ENCODE results near the gene P2RY14.
A peak's percentile ranks its signal among the peaks of the same experiment; 100 is the strongest.
"Not testable (repeated sequence)": the region's sequence is repeated elsewhere in the genome, so short reads cannot be mapped to it uniquely, and the experiment has no call there.

The P2RY14 gene

DNA sequence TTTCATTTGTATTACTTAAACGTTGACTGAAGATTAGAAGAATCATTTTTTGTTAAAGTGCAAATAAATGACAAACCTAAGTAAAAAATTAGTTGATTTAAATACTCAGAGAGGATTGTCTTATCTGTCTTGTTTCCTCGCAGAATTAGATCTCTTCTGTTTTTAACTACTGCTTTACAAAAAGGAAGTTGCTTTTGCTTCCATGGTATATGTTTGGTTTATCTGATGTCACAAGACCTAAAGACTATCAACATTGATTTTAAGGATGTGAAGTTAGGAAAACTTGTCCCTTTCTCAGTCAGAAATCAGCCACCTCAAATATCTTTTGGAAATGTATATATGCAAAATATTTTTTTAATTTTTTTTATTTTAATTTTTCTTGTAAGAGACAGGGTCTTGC lies 104.0 kb downstream of the P2RY14 start:
- Histone ChIP-seq H3K27me3 (replicated peaks; ENCODE audit: control insufficient read depth, insufficient read depth, low read length) (no peaks in the 10 kb centered on the region), H3K36me3 (ENCODE audit: control insufficient read depth, insufficient read depth, low read length, severe bottlenecking) (no peaks in the 10 kb centered on the region), H3K9ac (ENCODE audit: low read length) (no peak overlapping the region), H3K4me1 (ENCODE audit: control insufficient read depth, insufficient read depth, low read length) (no peaks in the 10 kb centered on the region), H3K9me3 (ENCODE audit: control insufficient read depth, low read length) (no peaks in the 10 kb centered on the region), H3K4me3 (ENCODE audit: low read length) (no peak overlapping the region)
- DNase-seq (ENCODE audit: low read depth), result no peak

DNA sequence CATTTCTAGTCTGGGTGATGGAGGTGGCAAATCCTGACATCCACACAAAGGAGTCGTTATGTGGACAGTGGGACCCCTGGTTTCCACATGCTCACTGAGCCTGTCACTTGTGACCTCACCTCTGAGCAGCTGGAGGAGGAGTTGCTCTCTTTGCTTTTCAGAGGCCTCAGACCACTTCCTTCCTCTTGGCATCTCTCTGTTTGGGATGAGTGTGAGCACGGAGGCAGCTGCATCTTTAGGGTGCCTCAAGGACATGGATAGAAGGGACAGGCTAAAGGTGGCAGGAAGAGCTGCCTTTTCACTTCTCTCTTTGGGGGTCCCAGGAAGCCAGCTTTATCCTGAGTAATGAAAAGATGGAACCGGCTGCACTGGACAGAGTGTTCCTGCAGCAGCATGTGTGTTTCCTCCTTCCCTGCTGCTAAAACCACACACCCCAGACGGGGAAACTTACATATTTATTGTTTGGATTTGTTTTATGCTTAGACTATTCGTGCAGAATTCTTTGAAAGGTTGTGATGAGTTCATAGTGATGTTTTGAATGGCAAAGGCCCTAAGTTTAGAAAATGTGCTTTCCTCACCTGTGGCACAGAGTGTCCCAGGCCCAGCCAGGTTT lies 107.1 kb downstream of the P2RY14 start:
- H3K27me3 ChIP-seq (replicated peaks; ENCODE audit: control insufficient read depth, insufficient read depth, low read length), result no peaks in the 10 kb centered on the region
- H3K4me1 ChIP-seq (ENCODE audit: control insufficient read depth, insufficient read depth, low read length), result no peaks in the 10 kb centered on the region
- H3K36me3 ChIP-seq (ENCODE audit: control insufficient read depth, insufficient read depth, low read length, severe bottlenecking), result no peaks in the 10 kb centered on the region
- H3K9me3 ChIP-seq (ENCODE audit: control insufficient read depth, low read length), result no peaks in the 10 kb centered on the region
- no peak overlapping the region for H3K9ac ChIP-seq (ENCODE audit: low read length)
- no peak overlapping the region for H3K4me3 ChIP-seq (ENCODE audit: low read length)
- DNase-seq (ENCODE audit: low read depth), result no peak

DNA sequence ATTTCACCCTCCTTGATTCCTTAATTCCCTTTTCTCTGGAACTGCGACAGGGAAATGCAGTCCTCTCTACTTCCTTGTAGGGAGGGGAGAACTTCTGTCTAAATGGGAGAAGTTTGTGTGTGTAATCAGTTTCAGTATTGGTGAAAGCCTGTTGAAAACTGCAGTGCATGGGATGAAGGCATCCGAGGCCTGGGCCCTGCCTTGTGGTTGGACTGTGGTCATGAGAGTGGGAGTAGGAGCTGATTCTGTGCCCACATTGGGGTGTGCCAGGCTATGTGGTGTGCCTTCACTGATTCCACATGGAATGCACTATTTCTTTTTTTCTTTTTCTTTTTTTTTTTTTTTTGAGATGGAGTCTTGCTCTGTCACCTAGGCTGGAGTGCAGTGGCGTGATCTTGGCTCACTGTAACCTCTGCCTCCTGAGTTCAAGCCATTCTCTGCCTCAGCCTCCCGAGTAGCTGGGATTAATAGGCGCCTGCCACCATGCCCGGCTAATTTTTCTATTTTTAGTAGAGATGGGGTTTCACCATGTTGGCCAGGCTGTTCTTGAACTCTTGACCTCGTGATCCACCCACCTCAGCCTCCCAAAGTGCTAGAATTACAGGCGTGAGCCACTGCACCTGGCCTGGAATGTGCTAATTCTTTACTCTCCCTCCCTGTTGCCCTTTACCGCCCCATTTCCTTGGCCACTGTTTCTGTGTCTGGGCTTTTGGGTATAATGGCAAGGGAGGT lies 108.2 kb downstream of the P2RY14 start:
- DNase-seq (ENCODE audit: low read depth); H3K4me3 ChIP-seq (ENCODE audit: low read length); H3K27me3 ChIP-seq (replicated peaks; ENCODE audit: control insufficient read depth, insufficient read depth, low read length); H3K9me3 ChIP-seq (ENCODE audit: control insufficient read depth, low read length); H3K36me3 ChIP-seq (ENCODE audit: control insufficient read depth, insufficient read depth, low read length, severe bottlenecking); H3K9ac ChIP-seq (ENCODE audit: low read length); H3K4me1 ChIP-seq (ENCODE audit: control insufficient read depth, insufficient read depth, low read length): not testable (repeated sequence)

DNA sequence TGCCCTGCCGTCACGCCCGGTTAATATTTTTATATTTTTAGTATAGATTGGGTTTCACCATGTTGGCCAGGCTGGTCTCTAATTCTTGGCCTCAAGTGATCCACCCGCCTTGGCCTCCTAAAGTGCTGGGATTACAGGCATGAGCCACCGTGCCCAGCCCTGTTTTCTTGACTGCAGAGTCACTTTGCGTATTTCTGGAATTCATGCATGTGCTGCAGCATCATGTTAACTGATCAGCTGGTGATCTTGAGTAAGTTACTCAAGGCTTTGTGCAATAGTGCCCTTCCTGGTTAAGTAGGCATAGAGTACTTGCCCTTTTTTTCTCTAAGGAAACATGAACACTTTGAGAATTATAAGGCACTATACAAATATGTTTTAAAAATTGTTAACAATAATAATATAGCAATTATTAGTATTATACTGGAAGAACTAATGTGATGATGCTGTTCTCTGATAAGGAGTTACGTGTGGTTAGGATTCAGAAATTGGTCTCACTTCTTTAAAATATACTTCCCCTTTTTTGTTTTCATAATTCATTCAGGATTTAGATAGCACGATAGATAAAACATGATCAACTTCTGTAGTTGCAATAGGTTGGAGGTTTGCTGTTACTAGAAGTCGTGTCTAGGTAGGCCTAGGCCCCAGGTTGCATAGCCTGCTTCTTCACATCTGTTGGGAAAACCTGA lies 108.9 kb downstream of the P2RY14 start:
- H3K27me3 ChIP-seq (replicated peaks; ENCODE audit: control insufficient read depth, insufficient read depth, low read length), result no peaks in the 10 kb centered on the region

DNA sequence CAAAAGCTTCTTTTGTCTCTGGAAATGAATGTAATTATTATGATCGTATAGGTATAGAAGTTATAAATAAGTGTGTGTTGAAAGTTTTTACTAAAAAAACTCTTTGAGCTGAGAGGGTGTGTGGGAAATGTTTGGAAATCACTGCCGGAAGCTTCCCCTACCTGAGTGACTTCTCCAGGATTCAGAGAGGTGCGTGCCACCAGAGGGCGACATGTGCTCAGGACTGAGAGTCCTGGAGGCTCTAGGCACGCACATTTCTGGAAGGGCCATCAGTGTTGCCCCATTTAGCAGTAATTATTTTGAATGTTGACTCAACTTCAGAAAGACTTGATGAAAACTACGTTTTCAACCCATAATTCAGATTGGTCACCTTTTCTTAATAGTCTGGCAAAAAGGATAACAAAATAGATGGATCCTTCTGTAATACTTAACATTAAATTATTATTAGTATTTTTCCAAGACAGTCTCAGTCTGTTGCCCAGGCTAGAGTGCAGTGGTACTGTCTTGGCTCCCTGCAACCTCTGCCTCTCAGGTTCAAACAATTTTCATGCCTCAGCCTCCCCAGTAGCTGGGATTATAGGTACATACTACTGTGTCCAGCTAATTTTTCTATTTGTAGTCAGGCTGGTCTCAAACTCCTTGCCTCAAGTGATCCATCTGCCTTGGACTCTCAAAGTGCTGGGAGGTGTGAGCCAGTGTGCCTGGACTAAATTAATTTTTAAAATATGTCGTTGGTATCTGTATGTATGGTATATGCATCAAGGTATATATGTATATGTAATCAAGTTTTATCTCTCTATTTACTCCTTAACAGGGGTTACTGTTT lies 109.9 kb downstream of the P2RY14 start:
- H3K36me3 ChIP-seq (ENCODE audit: control insufficient read depth, insufficient read depth, low read length, severe bottlenecking), result no peaks in the 10 kb centered on the region
- DNase-seq (ENCODE audit: low read depth), result peak; percentile 87
- H3K4me1 ChIP-seq (ENCODE audit: control insufficient read depth, insufficient read depth, low read length), result no peaks in the 10 kb centered on the region
- H3K9me3 ChIP-seq (ENCODE audit: control insufficient read depth, low read length), result no peaks in the 10 kb centered on the region
- H3K27me3 ChIP-seq (replicated peaks; ENCODE audit: control insufficient read depth, insufficient read depth, low read length), result no peaks in the 10 kb centered on the region
- H3K9ac ChIP-seq (ENCODE audit: low read length), result no peak overlapping the region
- H3K4me3 ChIP-seq (ENCODE audit: low read length), result no peak overlapping the region

More for the DNA sequence above, 108.9 kb downstream of the P2RY14 start:
- H3K9me3 ChIP-seq (ENCODE audit: control insufficient read depth, low read length), result no peaks in the 10 kb centered on the region
- no peaks in the 10 kb centered on the region for H3K36me3 ChIP-seq (ENCODE audit: control insufficient read depth, insufficient read depth, low read length, severe bottlenecking)
- DNase-seq (ENCODE audit: low read depth), result no peak
- H3K4me3 ChIP-seq (ENCODE audit: low read length), result no peak overlapping the region
- no peaks in the 10 kb centered on the region for H3K4me1 ChIP-seq (ENCODE audit: control insufficient read depth, insufficient read depth, low read length)
- H3K9ac ChIP-seq (ENCODE audit: low read length), result no peak overlapping the region

DNA sequence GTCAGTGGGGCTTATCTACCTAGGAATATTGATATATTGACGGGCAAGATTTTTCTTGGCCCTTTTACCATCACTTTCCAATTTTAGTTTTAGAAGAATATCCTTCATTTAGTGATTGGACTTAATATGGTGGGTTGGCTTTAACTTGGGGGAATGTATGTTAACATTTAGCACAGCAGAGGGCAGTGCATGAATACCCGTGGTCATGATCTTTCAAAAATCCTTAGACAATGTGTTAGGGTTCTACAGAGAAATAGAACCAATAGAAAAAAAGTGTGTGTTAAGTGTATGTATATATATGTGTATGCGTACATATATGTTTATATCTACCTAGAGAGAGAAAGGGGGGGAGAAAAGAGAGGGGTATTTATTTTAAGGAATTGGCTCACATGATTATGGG lies 112.2 kb downstream of the P2RY14 start:
- Histone ChIP-seq H3K9me3 (ENCODE audit: control insufficient read depth, low read length) (no peaks in the 10 kb centered on the region), H3K27me3 (replicated peaks; ENCODE audit: control insufficient read depth, insufficient read depth, low read length) (no peaks in the 10 kb centered on the region), H3K4me3 (ENCODE audit: low read length) (no peak overlapping the region), H3K9ac (ENCODE audit: low read length) (no peak overlapping the region), H3K36me3 (ENCODE audit: control insufficient read depth, insufficient read depth, low read length, severe bottlenecking) (no peaks in the 10 kb centered on the region), H3K4me1 (ENCODE audit: control insufficient read depth, insufficient read depth, low read length) (no peaks in the 10 kb centered on the region)
- no peak for DNase-seq (ENCODE audit: low read depth)

DNA sequence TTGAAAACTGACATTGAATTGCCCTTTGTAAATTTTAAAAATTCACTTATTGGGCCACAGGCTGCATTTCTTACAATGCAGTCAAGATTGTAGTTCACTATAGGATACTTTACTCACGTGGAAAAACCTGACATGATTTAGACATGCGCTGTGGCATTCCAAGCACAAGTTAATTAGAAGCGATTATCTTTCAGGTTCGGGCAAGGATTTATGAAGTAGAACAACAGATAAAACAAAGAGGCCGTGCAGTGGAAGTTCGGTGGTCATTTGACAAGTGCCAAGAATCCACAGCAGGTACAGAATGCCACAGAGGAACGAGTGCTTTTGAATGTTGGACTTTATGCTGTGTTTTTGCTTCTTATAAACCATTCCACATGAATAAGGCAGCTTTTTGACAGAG lies 113.1 kb downstream of the P2RY14 start:
- Histone ChIP-seq H3K4me1 (ENCODE audit: control insufficient read depth, insufficient read depth, low read length) (no peaks in the 10 kb centered on the region), H3K9ac (ENCODE audit: low read length) (no peak overlapping the region), H3K4me3 (ENCODE audit: low read length) (no peak overlapping the region), H3K9me3 (ENCODE audit: control insufficient read depth, low read length) (no peaks in the 10 kb centered on the region), H3K27me3 (replicated peaks; ENCODE audit: control insufficient read depth, insufficient read depth, low read length) (no peaks in the 10 kb centered on the region), H3K36me3 (ENCODE audit: control insufficient read depth, insufficient read depth, low read length, severe bottlenecking) (no peaks in the 10 kb centered on the region)
- DNase-seq (ENCODE audit: low read depth), result no peak

All from adipocyte (in vitro differentiated cells).